GM12878 (cell line): ENCODE measurements around the gene CT45A9. TPM values are rescaled to one million over a fixed set of nuclear protein-coding genes. Genes with fewer than 3 reads are reported as not detected.

ENCODE experiments used
- ATAC-seq: fragments of 200-7000 bp; cut with Tn5 transposase; 3 replicates; pipeline ENCODE4 v1.9.1; 2020; ENCODE audit warnings: mild to moderate bottlenecking, moderate library complexity
- BruUV-seq: library from RNA; stranded (reverse); fragments of 400-500 nt; replicated peaks from 2 replicates; lab custom pipeline; 2021; lab: Mats Ljungman, UMichigan
- CTCF ChIA-PET: fragments of 300-600 bp; sonication (Branson Sonifier 250); formaldehyde crosslinking; extraction: SDS; loops from one replicate; lab custom pipeline; 2021; ENCODE audit warnings: inconsistent platforms; lab: Yijun Ruan, JAX
- POLR2A ChIA-PET: fragments of 350-600 bp; formaldehyde crosslinking; extraction: SDS; loops from one replicate; lab custom pipeline; 2021; ENCODE audit warnings: inconsistent platforms; lab: Charles Lee
- RAD21 ChIA-PET: fragments of 300-600 bp; sonication (Branson Sonifier 250); formaldehyde crosslinking; loops from one replicate; lab custom pipeline; 2023; ENCODE audit warnings: antibody characterized with exemption; ENCODE audit not compliant: unreplicated experiment; lab: Charles Lee
- SMC1A ChIA-PET: fragments of 300-600 bp; sonication (Branson Sonifier 250); formaldehyde crosslinking; loops from one replicate; lab custom pipeline; 2023; ENCODE audit not compliant: unreplicated experiment, uncharacterized antibody; lab: Charles Lee
- DNase-seq: peaks from one replicate; pipeline ENCODE4 v3.0.0-alpha.2; 2011; ENCODE audit warnings: low read depth, low spot score
- FAIRE-seq: peaks from 3 replicates; lab custom pipeline; 2011; peaks lifted over from hg19 to GRCh38; lab: Jason Lieb, UNC
- H2AFZ ChIP-seq: 2 replicates; pipeline ENCODE4 v1.6.0; 2011; ENCODE audit warnings: low read depth, low read length, control low read depth; ENCODE audit not compliant: control insufficient read depth
- H3K27ac ChIP-seq: 2 replicates; pipeline ENCODE4 v1.5.1; 2011; ENCODE audit warnings: control low read depth; ENCODE audit not compliant: control insufficient read depth, insufficient read depth
- H3K27me3 ChIP-seq, 2 experiments: replicated peaks in 1 of 2; 2 replicates each; pipeline versions ENCODE4 v1.6.0 to v1.6.1; 2011; ENCODE audit warnings: low read length in 1 of 2; ENCODE audit not compliant: control insufficient read depth in 2 of 2, insufficient read depth in 2 of 2
- H3K36me3 ChIP-seq, 2 experiments: 2 replicates each; pipeline ENCODE4 v1.5.1; 2011; ENCODE audit warnings: low read length in 1 of 2; ENCODE audit not compliant: control insufficient read depth in 2 of 2, insufficient read depth in 2 of 2
- H3K4me1 ChIP-seq: 2 replicates; pipeline ENCODE4 v1.6.1; 2011; ENCODE audit warnings: mild to moderate bottlenecking, low read length, moderate library complexity, mixed read lengths; ENCODE audit not compliant: control insufficient read depth, insufficient read depth
- H3K4me2 ChIP-seq: 2 replicates; pipeline ENCODE4 v1.6.0; 2011; ENCODE audit warnings: control low read depth; ENCODE audit not compliant: control insufficient read depth, insufficient read depth
- H3K4me3 ChIP-seq: fragments of 200-600 bp; sonication (generic); 2 replicates; pipeline ENCODE4 v1.5.1; 2016
- H3K79me2 ChIP-seq: 2 replicates; pipeline ENCODE4 v1.6.0; 2011; ENCODE audit warnings: low read length; ENCODE audit not compliant: control insufficient read depth, insufficient read depth
- H3K9ac ChIP-seq: 2 replicates; pipeline ENCODE4 v1.8.0; 2011; ENCODE audit warnings: low read length, control low read depth, mixed read lengths; ENCODE audit not compliant: control insufficient read depth, insufficient read depth
- H3K9me3 ChIP-seq: replicated peaks from 3 replicates; pipeline ENCODE4 v1.5.1; 2011; ENCODE audit warnings: mild to moderate bottlenecking, low read length; ENCODE audit not compliant: control insufficient read depth, insufficient read depth
- H4K20me1 ChIP-seq: 2 replicates; pipeline ENCODE4 v1.6.0; 2011; ENCODE audit not compliant: control insufficient read depth, insufficient read depth
- BACH1 ChIP-seq: fragments of 450-650 bp; IDR thresholded peaks from 2 replicates; pipeline ENCODE4 v1.6.1; 2017; ENCODE audit warnings: mild to moderate bottlenecking, borderline replicate concordance
- CREM ChIP-seq: IDR thresholded peaks from 2 replicates; pipeline ENCODE4 v1.6.1; 2014; ENCODE audit warnings: antibody characterized with exemption, low read depth
- KDM1A ChIP-seq: fragments of 200-600 bp; sonication (generic); IDR thresholded peaks from 2 replicates; pipeline ENCODE4 v1.6.1; 2016; ENCODE audit warnings: borderline replicate concordance
- MYC ChIP-seq: IDR thresholded peaks from 2 replicates; pipeline ENCODE4 v1.6.1; 2011; ENCODE audit warnings: mild to moderate bottlenecking, low read length, moderate library complexity, inconsistent platforms; ENCODE audit not compliant: insufficient read depth, insufficient replicate concordance, insufficient read length, severe bottlenecking
- NFYB ChIP-seq: IDR thresholded peaks from 2 replicates; pipeline ENCODE4 v1.6.1; 2011; ENCODE audit warnings: low read depth, mild to moderate bottlenecking, low read length, improper control_type of control experiment, moderate library complexity; ENCODE audit not compliant: insufficient read depth
- NRF1 ChIP-seq: conservative IDR thresholded peaks from 2 replicates; pipeline ENCODE4 v1.6.1; 2011; ENCODE audit warnings: mild to moderate bottlenecking, low read depth, low read length, improper control_type of control experiment
- PML ChIP-seq: IDR thresholded peaks from 2 replicates; pipeline ENCODE4 v1.6.1; 2012; ENCODE audit warnings: low read length, inconsistent platforms
- SREBF1 ChIP-seq: IDR thresholded peaks from 2 replicates; pipeline ENCODE4 v1.6.1; 2012; ENCODE audit warnings: mild to moderate bottlenecking, low read length
- SRF ChIP-seq, 2 experiments: IDR thresholded peaks; 2 replicates each; pipeline ENCODE4 v1.6.1; 2011; ENCODE audit warnings: low read depth in 2 of 2, low read length in 2 of 2, mild to moderate bottlenecking in 1 of 2, moderate library complexity in 1 of 2
- SUZ12 ChIP-seq: fragments of 200-600 bp; sonication (generic); IDR thresholded peaks from one replicate; pipeline ENCODE4 v1.6.1; 2018; ENCODE audit warnings: antibody characterized with exemption, mild to moderate bottlenecking; ENCODE audit not compliant: unreplicated experiment
- TAF1 ChIP-seq: IDR thresholded peaks from 2 replicates; pipeline ENCODE4 v1.6.1; 2011; ENCODE audit warnings: mild to moderate bottlenecking, low read depth, low read length, borderline replicate concordance
- ZNF217 ChIP-seq: fragments of 450-650 bp; IDR thresholded peaks from 2 replicates; pipeline ENCODE4 v1.6.1; 2017; ENCODE audit warnings: antibody characterized with exemption, mild to moderate bottlenecking
- ZSCAN29 ChIP-seq: fragments of 450-650 bp; IDR thresholded peaks from 2 replicates; pipeline ENCODE4 v1.6.1; 2017; ENCODE audit warnings: mild to moderate bottlenecking, moderate library complexity
- WGBS: methylation state at CpG from one replicate; pipeline ENCODE4 v1.1.6; 2016; ENCODE audit warnings: low lambda C conversion rate; ENCODE audit not compliant: insufficient replicate concordance, insufficient coverage; ENCODE audit errors: missing lambda C conversion rate; 5-methylcytosine and 5-hydroxymethylcytosine counted together
- in situ Hi-C: fragments of 300-500 bp; cut with MboI; formaldehyde crosslinking; loops from 9 replicates; pipeline ENCODE4 v1.14.3; 2018; ENCODE audit warnings: mixed read lengths
- intact Hi-C: fragments of 100-400 bp; cut with micrococcal nuclease; formaldehyde crosslinking; loops from one replicate; pipeline ENCODE4 v1.14.2; 2022; ENCODE audit not compliant: unreplicated experiment
- polyA plus RNA-seq, 11 experiments: library from polyadenylated mRNA; depleted of rRNA in 4 of 11; unstranded in 6 of 11; stranded (reverse) in 5 of 11; fragments of >200 nt; fragmentation: Nextera tagmentation in 4 of 11; fragmentation: Illumina TruSeq in 1 of 11; extraction: Ambion mirVana in 4 of 11; extraction: Trizol in 1 of 11; gene quantifications; 1 replicate in 1 of 11; 2 replicates in 10 of 11; pipeline versions ENCODE4 v1.2.1 to v1.2.3, GENCODE V29; 2011 to 2016; ENCODE audit warnings: inconsistent platforms in 2 of 11, missing spikeins in 2 of 11, low read depth in 1 of 11
- total RNA-seq, 4 experiments: library from RNA; depleted of rRNA in 3 of 4; stranded (reverse); fragments of >200 nt in 3 of 4; fragmentation: Illumina TruSeq in 1 of 4; extraction: Trizol in 1 of 4; gene quantifications; 2 replicates each; pipeline versions ENCODE4 v1.2.1 to v1.2.3, GENCODE V29; 2013 to 2021
- TF ChIP-seq, protein P1 (sequence below): IDR thresholded peaks from 2 replicates; pipeline ENCODE4 v1.6.1; 2012; ENCODE audit warnings: low read length, inconsistent platforms
- TF ChIP-seq, protein P2 (sequence below): fragments of 450-650 bp; IDR thresholded peaks from 2 replicates; pipeline ENCODE4 v1.6.1; 2017; ENCODE audit warnings: mild to moderate bottlenecking, low read depth, inconsistent platforms; ENCODE audit not compliant: poor library complexity, severe bottlenecking
- TF ChIP-seq, protein P3 (sequence below): fragments of 450-650 bp; IDR thresholded peaks from 2 replicates; pipeline ENCODE4 v1.6.1; 2017; ENCODE audit warnings: antibody characterized with exemption, mild to moderate bottlenecking, moderate library complexity
- TF ChIP-seq, protein P4 (sequence below): fragments of 450-650 bp; IDR thresholded peaks from 2 replicates; pipeline ENCODE4 v1.6.1; 2017; ENCODE audit warnings: borderline replicate concordance

CT45A9 gene
- total and polyA plus RNA-seq, 10 of the 15 experiments (the other 5 are each of a cell fraction or from before 2014, with no cell fraction given): not detected

DNA sequence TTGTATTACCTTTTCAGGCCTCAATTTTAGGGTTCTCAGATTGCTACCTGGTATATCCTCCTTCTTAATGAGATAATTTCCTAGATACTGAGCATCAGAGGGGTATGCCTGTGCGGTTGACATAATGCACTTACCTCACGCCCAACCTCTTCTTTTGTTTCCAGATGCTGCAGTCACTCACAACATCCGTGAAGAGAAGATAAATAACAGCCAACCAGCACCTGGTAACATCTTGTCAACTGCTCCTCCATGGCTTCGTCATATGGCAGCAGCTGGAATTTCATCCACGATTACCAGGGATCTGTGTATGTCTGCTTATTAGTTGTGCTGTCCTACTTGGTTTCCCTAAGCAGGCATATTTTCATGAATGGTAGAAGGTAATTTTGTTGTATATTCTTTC is 38.6 kb upstream of the CT45A9 start:
- intact Hi-C loops (no loop called here), in situ Hi-C loops (no loop called here)
- POLR2A ChIA-PET: no interaction called here
- Histone ChIP-seq H3K4me2 (no peak overlapping the region), H2AFZ (no peak overlapping the region), H3K4me1 (no peaks in the 10 kb centered on the region), H3K36me3 (no peaks in the 10 kb centered on the region), H4K20me1 (no peaks in the 10 kb centered on the region), H3K79me2 (no peaks in the 10 kb centered on the region), H3K4me3 (no peak overlapping the region), H3K27ac (no peak overlapping the region), H3K9ac (no peak overlapping the region), H3K27me3 (peaks cover 0 to 2% of the 10 kb centered on the region in 2 experiments; a peak in 2 of 4 replicates), H3K9me3 (no peaks in the 10 kb centered on the region)
- SMC1A ChIA-PET: no interaction called here
- no peak for ATAC-seq
- 23% methylated on average over 5 of the region's 5 CpGs for WGBS
- CTCF ChIA-PET: no interaction called here
- FAIRE-seq: no peak
- RAD21 ChIA-PET: no interaction called here
- BruUV-seq: no TSS peak
- no peak for DNase-seq
- TF ChIP-seq TAF1 (no peak), CREM (no peak), SREBF1 (no peak), KDM1A (no peak), SRF (IDR thresholded peaks at IDR 0.05; ENCODE audit: low read depth in 2 of 2, low read length in 2 of 2) (no peak), NRF1 (no peak), ZNF217 (no peak), NFYB (no peak), MYC (no peak), SUZ12 (no peak), BACH1 (no peak), ZSCAN29 (no peak), PML (no peak)
- TF ChIP-seq, protein P1, sequence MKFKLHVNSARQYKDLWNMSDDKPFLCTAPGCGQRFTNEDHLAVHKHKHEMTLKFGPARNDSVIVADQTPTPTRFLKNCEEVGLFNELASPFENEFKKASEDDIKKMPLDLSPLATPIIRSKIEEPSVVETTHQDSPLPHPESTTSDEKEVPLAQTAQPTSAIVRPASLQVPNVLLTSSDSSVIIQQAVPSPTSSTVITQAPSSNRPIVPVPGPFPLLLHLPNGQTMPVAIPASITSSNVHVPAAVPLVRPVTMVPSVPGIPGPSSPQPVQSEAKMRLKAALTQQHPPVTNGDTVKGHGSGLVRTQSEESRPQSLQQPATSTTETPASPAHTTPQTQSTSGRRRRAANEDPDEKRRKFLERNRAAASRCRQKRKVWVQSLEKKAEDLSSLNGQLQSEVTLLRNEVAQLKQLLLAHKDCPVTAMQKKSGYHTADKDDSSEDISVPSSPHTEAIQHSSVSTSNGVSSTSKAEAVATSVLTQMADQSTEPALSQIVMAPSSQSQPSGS: no peak
- TF ChIP-seq, protein P2, sequence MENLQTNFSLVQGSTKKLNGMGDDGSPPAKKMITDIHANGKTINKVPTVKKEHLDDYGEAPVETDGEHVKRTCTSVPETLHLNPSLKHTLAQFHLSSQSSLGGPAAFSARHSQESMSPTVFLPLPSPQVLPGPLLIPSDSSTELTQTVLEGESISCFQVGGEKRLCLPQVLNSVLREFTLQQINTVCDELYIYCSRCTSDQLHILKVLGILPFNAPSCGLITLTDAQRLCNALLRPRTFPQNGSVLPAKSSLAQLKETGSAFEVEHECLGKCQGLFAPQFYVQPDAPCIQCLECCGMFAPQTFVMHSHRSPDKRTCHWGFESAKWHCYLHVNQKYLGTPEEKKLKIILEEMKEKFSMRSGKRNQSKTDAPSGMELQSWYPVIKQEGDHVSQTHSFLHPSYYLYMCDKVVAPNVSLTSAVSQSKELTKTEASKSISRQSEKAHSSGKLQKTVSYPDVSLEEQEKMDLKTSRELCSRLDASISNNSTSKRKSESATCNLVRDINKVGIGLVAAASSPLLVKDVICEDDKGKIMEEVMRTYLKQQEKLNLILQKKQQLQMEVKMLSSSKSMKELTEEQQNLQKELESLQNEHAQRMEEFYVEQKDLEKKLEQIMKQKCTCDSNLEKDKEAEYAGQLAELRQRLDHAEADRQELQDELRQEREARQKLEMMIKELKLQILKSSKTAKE: no peak
- TF ChIP-seq, protein P3, sequence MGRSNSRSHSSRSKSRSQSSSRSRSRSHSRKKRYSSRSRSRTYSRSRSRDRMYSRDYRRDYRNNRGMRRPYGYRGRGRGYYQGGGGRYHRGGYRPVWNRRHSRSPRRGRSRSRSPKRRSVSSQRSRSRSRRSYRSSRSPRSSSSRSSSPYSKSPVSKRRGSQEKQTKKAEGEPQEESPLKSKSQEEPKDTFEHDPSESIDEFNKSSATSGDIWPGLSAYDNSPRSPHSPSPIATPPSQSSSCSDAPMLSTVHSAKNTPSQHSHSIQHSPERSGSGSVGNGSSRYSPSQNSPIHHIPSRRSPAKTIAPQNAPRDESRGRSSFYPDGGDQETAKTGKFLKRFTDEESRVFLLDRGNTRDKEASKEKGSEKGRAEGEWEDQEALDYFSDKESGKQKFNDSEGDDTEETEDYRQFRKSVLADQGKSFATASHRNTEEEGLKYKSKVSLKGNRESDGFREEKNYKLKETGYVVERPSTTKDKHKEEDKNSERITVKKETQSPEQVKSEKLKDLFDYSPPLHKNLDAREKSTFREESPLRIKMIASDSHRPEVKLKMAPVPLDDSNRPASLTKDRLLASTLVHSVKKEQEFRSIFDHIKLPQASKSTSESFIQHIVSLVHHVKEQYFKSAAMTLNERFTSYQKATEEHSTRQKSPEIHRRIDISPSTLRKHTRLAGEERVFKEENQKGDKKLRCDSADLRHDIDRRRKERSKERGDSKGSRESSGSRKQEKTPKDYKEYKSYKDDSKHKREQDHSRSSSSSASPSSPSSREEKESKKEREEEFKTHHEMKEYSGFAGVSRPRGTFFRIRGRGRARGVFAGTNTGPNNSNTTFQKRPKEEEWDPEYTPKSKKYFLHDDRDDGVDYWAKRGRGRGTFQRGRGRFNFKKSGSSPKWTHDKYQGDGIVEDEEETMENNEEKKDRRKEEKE: no peak
- TF ChIP-seq, protein P4, sequence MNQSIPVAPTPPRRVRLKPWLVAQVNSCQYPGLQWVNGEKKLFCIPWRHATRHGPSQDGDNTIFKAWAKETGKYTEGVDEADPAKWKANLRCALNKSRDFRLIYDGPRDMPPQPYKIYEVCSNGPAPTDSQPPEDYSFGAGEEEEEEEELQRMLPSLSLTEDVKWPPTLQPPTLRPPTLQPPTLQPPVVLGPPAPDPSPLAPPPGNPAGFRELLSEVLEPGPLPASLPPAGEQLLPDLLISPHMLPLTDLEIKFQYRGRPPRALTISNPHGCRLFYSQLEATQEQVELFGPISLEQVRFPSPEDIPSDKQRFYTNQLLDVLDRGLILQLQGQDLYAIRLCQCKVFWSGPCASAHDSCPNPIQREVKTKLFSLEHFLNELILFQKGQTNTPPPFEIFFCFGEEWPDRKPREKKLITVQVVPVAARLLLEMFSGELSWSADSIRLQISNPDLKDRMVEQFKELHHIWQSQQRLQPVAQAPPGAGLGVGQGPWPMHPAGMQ: no peak
